NT2/D1 (cell line): Measurements from ENCODE around the gene GARNL3.

Experiments used
- DNase-seq: peaks from one replicate; pipeline ENCODE4 v3.0.0-alpha.2; 2011; ENCODE audit warnings: low read depth, low spot score
- H3K27me3 ChIP-seq: 2 replicates; pipeline ENCODE4 v1.6.0; 2011; ENCODE audit warnings: mild to moderate bottlenecking; ENCODE audit not compliant: insufficient read length, insufficient read depth
- H3K36me3 ChIP-seq: 2 replicates; pipeline ENCODE4 v1.6.1; 2011; ENCODE audit warnings: mild to moderate bottlenecking, low read length, mixed read lengths; ENCODE audit not compliant: insufficient read depth, insufficient read length
- H3K4me1 ChIP-seq: 2 replicates; pipeline ENCODE4 v1.5.1; 2011; ENCODE audit not compliant: insufficient read depth, insufficient read length
- H3K4me3 ChIP-seq: 2 replicates; pipeline ENCODE4 v1.5.1; 2011; ENCODE audit warnings: low read depth; ENCODE audit not compliant: insufficient read length
- H3K9ac ChIP-seq: 2 replicates; pipeline ENCODE4 v1.6.0; 2011; ENCODE audit warnings: low read depth; ENCODE audit not compliant: insufficient read length
- H3K9me3 ChIP-seq: 2 replicates; pipeline ENCODE4 v1.5.1; 2011; ENCODE audit warnings: mild to moderate bottlenecking, low read length; ENCODE audit not compliant: insufficient read depth
- SUZ12 ChIP-seq: IDR thresholded peaks from 2 replicates; pipeline ENCODE4 v1.6.1; 2011; ENCODE audit not compliant: insufficient read length, insufficient read depth; ENCODE audit errors: extremely low read depth
- YY1 ChIP-seq: IDR thresholded peaks from 2 replicates; pipeline ENCODE4 v1.6.1; 2011; ENCODE audit not compliant: insufficient read length, insufficient read depth
- ZNF274 ChIP-seq: IDR thresholded peaks from 2 replicates; pipeline ENCODE4 v1.6.1; 2011; ENCODE audit warnings: mild to moderate bottlenecking, low read depth, low read length

GARNL3 gene

DNA sequence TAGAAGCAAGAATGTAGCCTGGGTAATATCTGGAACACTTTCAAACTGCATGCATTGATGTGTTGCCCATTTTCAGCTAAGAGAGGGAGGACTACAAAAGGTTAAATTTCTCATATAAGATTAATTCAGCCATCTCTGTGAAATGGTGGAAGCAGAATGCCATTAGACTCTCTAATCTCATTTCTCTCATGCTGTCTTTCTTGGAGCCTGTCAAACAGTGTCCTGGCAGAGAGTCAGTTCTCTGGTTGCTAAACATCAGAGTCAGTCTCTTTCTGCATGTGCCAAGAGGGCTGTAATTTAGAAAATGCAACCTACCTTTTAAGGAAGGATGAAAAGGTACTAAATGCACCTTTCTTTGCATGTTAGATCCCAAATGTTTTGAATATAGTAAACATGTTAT, 910 bp upstream of the GARNL3 start:
- Histone ChIP-seq H3K27me3 (no peaks in the 10 kb centered on the region), H3K4me1 (no peaks in the 10 kb centered on the region), H3K9me3 (no peaks in the 10 kb centered on the region), H3K36me3 (peaks cover 3% of the 10 kb centered on the region), H3K9ac (no peak overlapping the region), H3K4me3 (no peak overlapping the region)
- TF ChIP-seq SUZ12 = no peak
- no peak for TF ChIP-seq ZNF274
- TF ChIP-seq YY1 = no peak
- no peak for DNase-seq

DNA sequence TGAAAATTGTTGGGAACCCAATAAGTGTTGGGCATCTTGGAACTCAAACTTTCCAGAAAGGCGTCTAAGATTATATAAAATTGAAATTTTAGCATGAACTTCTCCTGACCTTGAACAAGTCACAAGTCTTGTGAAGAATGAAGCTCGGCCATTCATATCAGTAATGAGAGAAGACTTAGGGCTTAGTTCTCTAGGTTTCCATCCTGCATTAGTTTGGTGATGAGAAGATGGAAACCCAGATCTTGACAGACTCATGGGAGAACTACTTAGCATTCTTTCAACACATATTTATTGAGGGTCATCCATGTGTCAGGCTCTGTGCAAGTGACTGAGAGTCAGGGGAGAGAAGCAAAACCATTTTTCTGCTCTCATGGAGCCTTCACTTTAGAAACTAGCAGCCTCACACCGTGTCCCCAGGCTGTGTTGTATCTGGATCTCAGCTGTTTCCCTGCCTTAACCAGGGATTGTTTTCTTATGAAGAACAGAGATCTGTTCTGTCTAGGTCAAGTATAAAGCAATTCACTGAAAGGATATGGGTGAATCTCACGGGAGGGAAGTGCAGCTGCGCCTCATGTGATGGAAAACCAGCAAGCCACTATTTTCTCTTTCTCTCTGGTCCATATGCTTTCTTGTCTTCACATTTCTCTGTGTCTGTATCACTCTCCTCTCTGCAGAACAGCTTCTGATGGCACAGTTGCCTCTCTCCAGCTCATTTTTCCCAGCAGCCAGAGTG, 3.4 kb downstream of the GARNL3 start:
- H3K27me3 ChIP-seq = no peaks in the 10 kb centered on the region
- no peaks in the 10 kb centered on the region for H3K4me1 ChIP-seq
- H3K4me3 ChIP-seq = no peak overlapping the region
- DNase-seq = no peak
- TF ChIP-seq ZNF274 = no peak
- no peak for TF ChIP-seq YY1
- no peak for TF ChIP-seq SUZ12
- no peaks in the 10 kb centered on the region for H3K9me3 ChIP-seq
- H3K36me3 ChIP-seq = peaks cover 3% of the 10 kb centered on the region
- no peak overlapping the region for H3K9ac ChIP-seq

DNA sequence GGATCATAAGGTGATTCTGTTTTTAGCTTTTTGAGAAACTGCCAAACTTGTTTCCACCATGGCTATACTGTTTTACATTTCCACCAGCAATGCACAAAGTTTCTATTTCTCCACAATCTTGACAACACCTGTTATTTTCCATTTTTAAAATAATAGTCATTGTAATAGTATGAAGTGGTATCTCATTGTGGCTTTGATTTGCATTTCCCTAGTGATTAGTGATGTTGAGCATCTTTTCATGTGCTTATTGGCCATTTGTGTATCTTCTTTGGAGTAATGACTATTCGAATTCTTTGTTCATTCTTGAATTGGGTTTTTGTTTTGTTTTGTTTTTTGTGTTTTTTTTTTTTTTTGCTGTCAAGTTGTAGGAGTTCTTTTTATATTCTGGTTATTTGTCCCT, 4.9 kb downstream of the GARNL3 start:
- H3K36me3 ChIP-seq = peaks cover 7% of the 10 kb centered on the region

DNA sequence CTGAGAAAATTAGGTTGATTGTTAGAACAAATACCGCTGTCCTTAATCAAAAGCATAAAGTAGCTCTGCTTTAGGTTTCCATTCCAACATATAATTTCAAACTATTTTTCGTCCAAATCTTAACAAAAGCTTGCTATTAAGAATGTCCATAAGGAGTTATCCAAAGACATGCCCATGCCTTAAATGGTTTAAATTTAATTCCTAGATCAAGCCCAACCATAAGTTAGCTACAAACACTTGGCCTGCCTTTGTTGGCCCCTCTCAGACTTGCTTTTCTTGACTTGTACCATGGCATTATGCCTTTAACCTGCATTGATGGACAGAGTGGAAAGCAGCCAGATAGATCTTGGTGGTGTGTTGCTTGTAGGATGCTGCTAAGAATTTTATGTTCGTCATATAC, 8.8 kb downstream of the GARNL3 start:
- DNase-seq = no peak
- H3K4me1 ChIP-seq = no peaks in the 10 kb centered on the region
- H3K9me3 ChIP-seq = no peaks in the 10 kb centered on the region
- H3K27me3 ChIP-seq = no peaks in the 10 kb centered on the region
- peaks cover 4% of the 10 kb centered on the region for H3K36me3 ChIP-seq
- TF ChIP-seq YY1 = no peak
- no peak for TF ChIP-seq ZNF274
- TF ChIP-seq SUZ12 = no peak
- H3K4me3 ChIP-seq = no peak overlapping the region
- no peak overlapping the region for H3K9ac ChIP-seq

More for the DNA sequence above, 4.9 kb downstream of the GARNL3 start:
- Histone ChIP-seq H3K27me3 (no peaks in the 10 kb centered on the region), H3K4me1 (no peaks in the 10 kb centered on the region), H3K9me3 (no peaks in the 10 kb centered on the region), H3K4me3 (no peak overlapping the region), H3K9ac (no peak overlapping the region)
- no peak for TF ChIP-seq SUZ12
- no peak for TF ChIP-seq ZNF274
- no peak for TF ChIP-seq YY1
- no peak for DNase-seq

DNA sequence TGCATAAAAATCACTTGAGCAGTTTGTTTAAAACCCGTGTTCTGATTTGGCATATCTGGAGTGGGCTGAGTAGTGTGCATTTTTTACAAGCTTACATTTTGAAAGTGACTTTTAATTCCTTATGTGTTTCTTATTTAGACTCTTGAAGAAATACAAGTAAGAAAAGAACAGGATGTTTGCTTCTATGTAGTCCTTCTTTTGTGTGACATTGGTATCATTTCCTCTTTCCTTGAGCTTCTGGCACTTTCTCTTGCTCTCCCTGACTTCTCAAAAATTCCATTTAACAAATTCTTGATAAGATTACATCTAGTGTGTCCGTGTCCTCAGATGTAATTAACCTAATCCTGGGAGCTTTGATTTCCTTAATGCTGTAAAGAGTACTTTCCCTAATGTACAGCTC, 12.5 kb downstream of the GARNL3 start:
- no peaks in the 10 kb centered on the region for H3K27me3 ChIP-seq
- H3K9me3 ChIP-seq = no peaks in the 10 kb centered on the region
- TF ChIP-seq SUZ12 (no peak), YY1 (no peak), ZNF274 (no peak)
- H3K4me3 ChIP-seq = no peak overlapping the region
- no peak for DNase-seq
- no peaks in the 10 kb centered on the region for H3K4me1 ChIP-seq
- H3K9ac ChIP-seq = no peak overlapping the region
- peaks cover 4% of the 10 kb centered on the region for H3K36me3 ChIP-seq

DNA sequence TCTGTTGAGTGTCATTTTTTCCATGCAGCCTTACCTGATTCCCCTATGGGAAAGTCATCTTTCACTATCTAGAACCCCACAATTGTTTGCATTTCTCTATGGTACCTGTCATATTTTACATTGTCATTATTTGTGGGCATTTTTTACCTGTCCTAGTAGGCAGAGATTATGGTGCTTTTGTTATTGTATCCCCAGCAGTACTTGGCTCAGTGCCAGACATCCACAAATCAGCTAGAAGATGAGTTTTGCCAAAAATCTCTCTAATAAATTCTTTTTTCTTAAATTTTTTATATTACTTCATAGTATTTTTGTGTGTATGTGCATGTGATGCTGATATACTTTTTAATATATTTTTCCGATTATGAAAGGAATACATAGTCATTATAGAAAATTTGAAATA, 13.2 kb downstream of the GARNL3 start:
- TF ChIP-seq ZNF274 (no peak), YY1 (no peak), SUZ12 (no peak)
- Histone ChIP-seq H3K27me3 (no peaks in the 10 kb centered on the region), H3K9ac (no peak overlapping the region), H3K36me3 (peaks cover 4% of the 10 kb centered on the region), H3K9me3 (no peaks in the 10 kb centered on the region), H3K4me3 (no peak overlapping the region), H3K4me1 (no peaks in the 10 kb centered on the region)
- no peak for DNase-seq

DNA sequence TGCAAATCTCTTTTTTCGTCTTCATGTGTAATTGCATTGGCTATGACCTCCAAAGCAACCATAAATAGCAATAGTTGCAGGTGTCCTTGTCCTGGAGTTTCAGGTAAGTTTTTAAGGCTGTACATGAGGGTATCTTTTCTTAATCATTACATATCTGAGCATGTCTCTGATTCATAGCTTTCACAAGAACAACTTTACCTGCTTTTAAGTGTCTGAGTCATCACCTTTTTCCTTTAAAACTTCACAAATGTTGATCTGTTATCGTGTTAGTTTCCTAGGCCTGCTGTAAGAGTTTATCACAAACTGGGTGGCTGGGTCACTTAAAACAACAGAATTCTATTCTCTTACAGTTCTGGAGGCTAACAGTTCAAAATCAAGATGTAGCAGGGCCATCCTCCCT, 13.8 kb downstream of the GARNL3 start:
- H3K4me3 ChIP-seq = no peak overlapping the region
- DNase-seq = no peak
- no peaks in the 10 kb centered on the region for H3K4me1 ChIP-seq
- H3K9ac ChIP-seq = no peak overlapping the region
- peaks cover 4% of the 10 kb centered on the region for H3K36me3 ChIP-seq
- TF ChIP-seq SUZ12 (no peak), YY1 (no peak), ZNF274 (no peak)
- H3K27me3 ChIP-seq = no peaks in the 10 kb centered on the region
- no peaks in the 10 kb centered on the region for H3K9me3 ChIP-seq
